Upper lobe of left lung (tissue), 4 donors: ENCODE measurements around the gene BCL2.
A peak's percentile ranks its signal among the peaks of the same experiment; 100 is the strongest.

Source experiments
- POLR2A ChIP-seq, 4 donors: fragments of 450-650 bp; IDR thresholded peaks; one replicate each; pipeline ENCODE4 v1.5.1; 2016 to 2017; ENCODE audit warnings: antibody characterized with exemption in 4 of 4, mild to moderate bottlenecking in 2 of 4
- POLR2AphosphoS5 ChIP-seq, 2 donors: sonication (generic); formaldehyde crosslinking; IDR thresholded peaks; one replicate each; pipeline ENCODE4 v1.5.1; 2017; ENCODE audit warnings: antibody characterized with exemption in 2 of 2

GRCh38 chr18:63366213-63367052 lies 46.9 kb upstream of the BCL2 start:
- TF ChIP-seq POLR2A (IDR thresholded peaks at IDR 0.05) (no peak), POLR2AphosphoS5 (IDR thresholded peaks at IDR 0.05) (peak in 1 of 2 donors; percentile 25)
